HepG2 (cell line): Measurements from ENCODE around the gene CCM2L. TPM values are rescaled to one million over a fixed set of nuclear protein-coding genes. Genes with fewer than 3 reads are reported as not detected.

Experiments used
- IRX3 ChIP-seq: sonication (generic); formaldehyde crosslinking; IDR thresholded peaks from 2 replicates; pipeline ENCODE4 v1.8.1; 2023; ENCODE audit warnings: mild to moderate bottlenecking, low read depth, missing genetic modification reagents, borderline replicate concordance
- ZFY ChIP-seq: sonication (generic); formaldehyde crosslinking; IDR thresholded peaks from 2 replicates; pipeline ENCODE4 v1.4.0; 2020; ENCODE audit warnings: missing genetic modification reagents
- ZNF232 ChIP-seq: sonication (generic); formaldehyde crosslinking; IDR thresholded peaks from 2 replicates; pipeline ENCODE4 v1.4.0; 2020; ENCODE audit warnings: missing genetic modification reagents, borderline replicate concordance
- ZNF331 ChIP-seq: sonication (generic); formaldehyde crosslinking; IDR thresholded peaks from 2 replicates; pipeline ENCODE4 v1.4.0; 2020; ENCODE audit warnings: missing genetic modification reagents
- ZNF605 ChIP-seq: sonication (generic); formaldehyde crosslinking; IDR thresholded peaks from 2 replicates; pipeline ENCODE4 v1.8.0; 2022; ENCODE audit warnings: mild to moderate bottlenecking, missing genetic modification reagents
- ZNF746 ChIP-seq: sonication (generic); formaldehyde crosslinking; IDR thresholded peaks from 2 replicates; pipeline ENCODE4 v1.8.0; 2022; ENCODE audit warnings: mild to moderate bottlenecking, missing genetic modification reagents
- polyA plus RNA-seq, 8 experiments: library from polyadenylated mRNA; depleted of rRNA in 3 of 8; stranded (reverse) in 7 of 8; unstranded in 1 of 8; fragments of >200 nt; fragmentation: Illumina TruSeq in 4 of 8; extraction: Trizol in 4 of 8; gene quantifications; 2 replicates each; pipeline versions ENCODE4 v1.2.1 to v1.2.3, GENCODE V29; 2011 to 2016; ENCODE audit warnings: low read depth in 4 of 8, missing spikeins in 1 of 8, mixed read lengths in 1 of 8; ENCODE audit not compliant: insufficient read depth in 1 of 8
- total RNA-seq, 5 experiments: library from RNA; depleted of rRNA; stranded (reverse); fragments of >200 nt; fragmentation: Illumina TruSeq; extraction: Trizol; gene quantifications; 2 replicates each; pipeline ENCODE4 v1.2.3, GENCODE V29; 2016; ENCODE audit warnings: low read depth in 1 of 5
- TF ChIP-seq, protein P1 (sequence below): sonication (generic); formaldehyde crosslinking; IDR thresholded peaks from 2 replicates; pipeline ENCODE4 v1.4.0; 2020; ENCODE audit warnings: missing genetic modification reagents, borderline replicate concordance
- TF ChIP-seq, protein P2 (sequence below): sonication (generic); formaldehyde crosslinking; IDR thresholded peaks from 2 replicates; pipeline ENCODE4 v1.8.1; 2023; ENCODE audit warnings: mild to moderate bottlenecking, inconsistent platforms, moderate library complexity, missing genetic modification reagents, borderline replicate concordance
- TF ChIP-seq, protein P3 (sequence below): IDR thresholded peaks from 2 replicates; pipeline ENCODE4 v1.6.1; 2012; ENCODE audit warnings: inconsistent platforms
- TF ChIP-seq, protein P4 (sequence below): sonication (generic); formaldehyde crosslinking; IDR thresholded peaks from 2 replicates; pipeline ENCODE4 v1.4.0; 2020; ENCODE audit warnings: mild to moderate bottlenecking, missing genetic modification reagents

CCM2L gene
- total and polyA plus RNA-seq, 2 of the 13 experiments (the other 11 are each of a cell fraction or from before 2014, with no cell fraction given) = 0.15 TPM; not detected in 1

DNA sequence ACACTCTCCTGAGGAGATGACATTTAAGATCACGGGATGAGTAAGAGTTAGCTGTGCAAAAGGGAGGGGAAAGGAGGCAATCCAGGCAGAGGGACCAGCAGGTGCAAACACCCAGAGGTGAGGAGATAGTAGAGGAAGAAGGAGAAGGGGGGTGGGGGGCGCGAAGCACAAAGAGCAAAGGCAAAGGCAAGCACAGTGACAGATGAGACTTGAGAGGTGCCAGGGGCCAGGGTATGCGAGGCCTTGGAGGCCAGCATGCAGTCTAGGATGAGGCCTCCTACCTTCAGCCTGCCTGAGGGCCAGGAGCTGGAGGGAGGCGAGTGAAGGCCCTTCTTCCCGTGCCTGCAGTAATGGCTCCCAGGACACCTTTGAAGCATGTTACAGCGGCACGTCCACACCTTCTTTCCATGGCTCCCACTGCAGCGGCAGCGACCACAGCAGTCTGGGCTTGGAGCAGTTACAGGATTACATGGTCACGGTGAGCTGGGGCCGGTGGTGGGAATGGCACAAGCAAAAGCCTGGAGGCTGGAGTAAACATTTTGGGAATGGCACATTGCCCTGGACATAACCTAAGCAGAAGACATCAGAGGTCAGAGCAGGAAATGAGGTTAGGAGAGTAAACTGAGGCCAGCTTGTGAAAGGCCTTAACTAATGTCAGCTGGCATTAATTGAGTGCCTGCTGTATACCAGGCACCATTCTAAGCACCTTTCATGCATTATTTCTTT, 18.6 kb downstream of the CCM2L start (continued):
- TF ChIP-seq, protein P1, sequence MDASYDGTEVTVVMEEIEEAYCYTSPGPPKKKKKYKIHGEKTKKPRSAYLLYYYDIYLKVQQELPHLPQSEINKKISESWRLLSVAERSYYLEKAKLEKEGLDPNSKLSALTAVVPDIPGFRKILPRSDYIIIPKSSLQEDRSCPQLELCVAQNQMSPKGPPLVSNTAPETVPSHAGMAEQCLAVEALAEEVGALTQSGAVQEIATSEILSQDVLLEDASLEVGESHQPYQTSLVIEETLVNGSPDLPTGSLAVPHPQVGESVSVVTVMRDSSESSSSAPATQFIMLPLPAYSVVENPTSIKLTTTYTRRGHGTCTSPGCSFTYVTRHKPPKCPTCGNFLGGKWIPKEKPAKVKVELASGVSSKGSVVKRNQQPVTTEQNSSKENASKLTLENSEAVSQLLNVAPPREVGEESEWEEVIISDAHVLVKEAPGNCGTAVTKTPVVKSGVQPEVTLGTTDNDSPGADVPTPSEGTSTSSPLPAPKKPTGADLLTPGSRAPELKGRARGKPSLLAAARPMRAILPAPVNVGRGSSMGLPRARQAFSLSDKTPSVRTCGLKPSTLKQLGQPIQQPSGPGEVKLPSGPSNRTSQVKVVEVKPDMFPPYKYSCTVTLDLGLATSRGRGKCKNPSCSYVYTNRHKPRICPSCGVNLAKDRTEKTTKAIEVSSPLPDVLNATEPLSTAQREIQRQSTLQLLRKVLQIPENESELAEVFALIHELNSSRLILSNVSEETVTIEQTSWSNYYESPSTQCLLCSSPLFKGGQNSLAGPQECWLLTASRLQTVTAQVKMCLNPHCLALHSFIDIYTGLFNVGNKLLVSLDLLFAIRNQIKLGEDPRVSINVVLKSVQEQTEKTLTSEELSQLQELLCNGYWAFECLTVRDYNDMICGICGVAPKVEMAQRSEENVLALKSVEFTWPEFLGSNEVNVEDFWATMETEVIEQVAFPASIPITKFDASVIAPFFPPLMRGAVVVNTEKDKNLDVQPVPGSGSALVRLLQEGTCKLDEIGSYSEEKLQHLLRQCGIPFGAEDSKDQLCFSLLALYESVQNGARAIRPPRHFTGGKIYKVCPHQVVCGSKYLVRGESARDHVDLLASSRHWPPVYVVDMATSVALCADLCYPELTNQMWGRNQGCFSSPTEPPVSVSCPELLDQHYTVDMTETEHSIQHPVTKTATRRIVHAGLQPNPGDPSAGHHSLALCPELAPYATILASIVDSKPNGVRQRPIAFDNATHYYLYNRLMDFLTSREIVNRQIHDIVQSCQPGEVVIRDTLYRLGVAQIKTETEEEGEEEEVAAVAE (CRISPR knock-in tag) = peak; percentile 72; the same call in 1 of the 2 replicates
- TF ChIP-seq, protein P2, sequence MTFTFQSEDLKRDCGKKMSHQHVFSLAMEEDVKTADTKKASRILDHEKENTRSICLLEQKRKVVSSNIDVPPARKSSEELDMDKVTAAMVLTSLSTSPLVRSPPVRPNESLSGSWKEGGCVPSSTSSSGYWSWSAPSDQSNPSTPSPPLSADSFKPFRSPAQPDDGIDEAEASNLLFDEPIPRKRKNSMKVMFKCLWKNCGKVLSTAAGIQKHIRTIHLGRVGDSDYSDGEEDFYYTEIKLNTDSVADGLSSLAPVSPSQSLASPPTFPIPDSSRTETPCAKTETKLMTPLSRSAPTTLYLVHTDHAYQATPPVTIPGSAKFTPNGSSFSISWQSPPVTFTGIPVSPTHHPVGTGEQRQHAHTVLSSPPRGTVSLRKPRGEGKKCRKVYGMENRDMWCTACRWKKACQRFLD = 0 out of 2 replicates have a peak, but pooled peaks have one; percentile 30
- TF ChIP-seq ZNF605 (CRISPR knock-in tag) = 0 out of 2 replicates have a peak, but pooled peaks have one; percentile 45
- peak; percentile 60; the same call in 1 of the 2 replicates for TF ChIP-seq ZFY
- 0 out of 2 replicates have a peak, but pooled peaks have one; percentile 67 for TF ChIP-seq ZNF232 (CRISPR knock-in tag)
- TF ChIP-seq, protein P3, sequence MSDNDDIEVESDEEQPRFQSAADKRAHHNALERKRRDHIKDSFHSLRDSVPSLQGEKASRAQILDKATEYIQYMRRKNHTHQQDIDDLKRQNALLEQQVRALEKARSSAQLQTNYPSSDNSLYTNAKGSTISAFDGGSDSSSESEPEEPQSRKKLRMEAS = peak; percentile 57; the same call in 1 of the 2 replicates
- TF ChIP-seq IRX3 (CRISPR knock-in tag) = no peak
- TF ChIP-seq ZNF746 (CRISPR knock-in tag) = no peak
- TF ChIP-seq ZNF331 (CRISPR knock-in tag) = 0 out of 2 replicates have a peak, but pooled peaks have one; percentile 57
- TF ChIP-seq, protein P4, sequence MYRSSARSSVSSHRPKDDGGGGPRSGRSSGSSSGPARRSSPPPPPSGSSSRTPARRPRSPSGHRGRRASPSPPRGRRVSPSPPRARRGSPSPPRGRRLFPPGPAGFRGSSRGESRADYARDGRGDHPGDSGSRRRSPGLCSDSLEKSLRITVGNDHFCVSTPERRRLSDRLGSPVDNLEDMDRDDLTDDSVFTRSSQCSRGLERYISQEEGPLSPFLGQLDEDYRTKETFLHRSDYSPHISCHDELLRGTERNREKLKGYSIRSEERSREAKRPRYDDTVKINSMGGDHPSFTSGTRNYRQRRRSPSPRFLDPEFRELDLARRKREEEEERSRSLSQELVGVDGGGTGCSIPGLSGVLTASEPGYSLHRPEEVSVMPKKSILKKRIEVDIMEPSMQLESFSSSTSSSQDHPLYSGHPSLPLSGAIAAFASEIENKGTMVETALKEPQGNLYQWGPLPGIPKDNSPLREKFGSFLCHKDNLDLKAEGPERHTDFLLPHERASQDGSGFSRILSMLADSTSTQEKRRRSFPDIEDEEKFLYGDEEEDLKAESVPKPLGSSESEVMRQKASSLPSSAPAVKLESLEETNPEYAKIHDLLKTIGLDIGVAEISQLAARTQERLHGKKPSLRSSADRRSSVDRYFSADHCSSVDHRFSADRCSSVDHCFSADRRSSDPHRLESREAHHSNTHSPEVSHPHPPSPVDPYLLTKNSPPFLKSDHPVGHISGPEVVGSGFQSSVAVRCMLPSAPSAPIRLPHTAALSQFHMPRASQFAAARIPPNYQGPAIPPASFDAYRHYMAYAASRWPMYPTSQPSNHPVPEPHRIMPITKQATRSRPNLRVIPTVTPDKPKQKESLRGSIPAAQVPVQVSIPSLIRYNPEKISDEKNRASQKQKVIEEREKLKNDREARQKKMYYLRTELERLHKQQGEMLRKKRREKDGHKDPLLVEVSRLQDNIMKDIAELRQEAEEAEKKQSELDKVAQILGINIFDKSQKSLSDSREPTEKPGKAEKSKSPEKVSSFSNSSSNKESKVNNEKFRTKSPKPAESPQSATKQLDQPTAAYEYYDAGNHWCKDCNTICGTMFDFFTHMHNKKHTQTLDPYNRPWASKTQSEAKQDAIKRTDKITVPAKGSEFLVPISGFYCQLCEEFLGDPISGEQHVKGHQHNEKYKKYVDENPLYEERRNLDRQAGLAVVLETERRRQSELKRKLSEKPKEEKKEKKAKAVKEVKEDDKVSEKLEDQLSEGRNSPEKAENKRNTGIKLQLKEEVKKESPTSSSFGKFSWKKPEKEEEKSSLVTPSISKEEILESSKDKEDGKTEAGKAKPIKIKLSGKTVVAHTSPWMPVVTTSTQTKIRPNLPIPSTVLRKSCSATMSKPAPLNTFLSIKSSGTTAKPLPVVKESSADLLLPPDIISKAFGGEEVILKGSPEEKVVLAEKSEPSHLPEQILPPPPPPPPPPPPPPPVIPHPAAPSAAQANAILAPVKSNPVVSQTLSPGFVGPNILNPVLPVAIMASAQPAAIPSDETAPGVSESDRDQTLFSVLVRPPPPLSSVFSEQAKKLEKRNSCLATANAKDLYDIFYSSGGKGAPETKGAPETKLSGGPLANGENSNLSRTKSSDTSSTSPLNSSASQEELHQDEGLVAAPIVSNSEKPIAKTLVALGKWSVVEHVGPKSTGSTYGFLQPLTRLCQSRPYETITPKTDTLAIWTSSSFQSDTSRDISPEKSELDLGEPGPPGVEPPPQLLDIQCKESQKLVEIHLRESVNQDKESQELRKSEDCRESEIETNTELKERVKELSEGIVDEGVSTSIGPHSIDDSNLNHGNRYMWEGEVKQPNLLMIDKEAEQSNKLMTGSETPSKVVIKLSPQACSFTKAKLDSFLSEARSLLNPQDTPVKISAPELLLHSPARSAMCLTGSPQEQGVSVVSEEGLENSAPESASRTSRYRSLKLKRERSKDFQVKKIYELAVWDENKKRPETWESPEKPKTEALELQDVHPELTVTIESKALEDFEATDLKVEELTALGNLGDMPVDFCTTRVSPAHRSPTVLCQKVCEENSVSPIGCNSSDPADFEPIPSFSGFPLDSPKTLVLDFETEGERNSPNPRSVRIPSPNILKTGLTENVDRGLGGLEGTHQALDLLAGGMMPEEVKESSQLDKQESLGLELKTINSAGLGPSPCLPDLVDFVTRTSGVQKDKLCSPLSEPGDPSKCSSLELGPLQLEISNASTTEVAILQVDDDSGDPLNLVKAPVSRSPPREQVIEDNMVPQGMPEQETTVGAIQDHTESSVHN (CRISPR knock-in tag) = 0 out of 2 replicates have a peak, but pooled peaks have one; percentile 4
